Transverse colon (tissue), 3 donors: ENCODE data around the gene CEMIP2.

Experiments
- CTCF ChIP-seq, 5 experiments: fragments of 200-600 bp in 3 of 5; fragments of 450-650 bp in 2 of 5; sonication (generic) in 3 of 5; IDR thresholded peaks; 1 replicate in 2 of 5; 2 replicates in 3 of 5; pipeline ENCODE4 v1.5.1; 2016 to 2017; ENCODE audit warnings: antibody characterized with exemption in 5 of 5, inconsistent platforms in 3 of 5, mild to moderate bottlenecking in 2 of 5, moderate library complexity in 1 of 5
- POLR2A ChIP-seq: fragments of 450-650 bp; IDR thresholded peaks from one replicate; pipeline ENCODE4 v1.6.1; 2016; ENCODE audit warnings: antibody characterized with exemption, mild to moderate bottlenecking, moderate library complexity

- TF ChIP-seq CTCF (IDR thresholded peaks at IDR 0.05) (no peak), POLR2A (no peak)
Observed at GRCh38 chr9:71755869-71756268, 12.4 kb downstream of the CEMIP2 start.
